ENCODE data around the gene SHMT2.

GRCh38 chr12:57270966-57271470, 41.5 kb downstream of the SHMT2 start:
- no peak for TF ChIP-seq TSHZ2 (CRISPR knock-in tag; IDR thresholded peaks at IDR 0.05)
- no peak for TF ChIP-seq PATZ1 (CRISPR knock-in tag; IDR thresholded peaks at IDR 0.05; ENCODE audit: borderline replicate concordance)
- no peak for TF ChIP-seq TCF4 (CRISPR knock-in tag; IDR thresholded peaks at IDR 0.05; ENCODE audit: borderline replicate concordance)
- no peak for TF ChIP-seq TOX (CRISPR knock-in tag; IDR thresholded peaks at IDR 0.05; ENCODE audit: borderline replicate concordance)
- TF ChIP-seq BACH2 (CRISPR knock-in tag; IDR thresholded peaks at IDR 0.05; ENCODE audit: borderline replicate concordance), result no peak
